Hepatocyte (in vitro differentiated cells): Measurements from ENCODE around the gene ZNF441. TPM values are rescaled to one million over a fixed set of nuclear protein-coding genes. Genes with fewer than 3 reads are reported as not detected.
A peak's percentile ranks its signal among the peaks of the same experiment; 100 is the strongest.
"Not testable (repeated sequence)": the region's sequence is repeated elsewhere in the genome, so short reads cannot be mapped to it uniquely, and the experiment has no call there.

Source experiments
- DNase-seq: peaks from one replicate; pipeline ENCODE4 v3.0.0-alpha.2; 2016; ENCODE audit warnings: low spot score
- H2AFZ ChIP-seq: fragments of 200-600 bp; sonication (generic); 2 replicates; pipeline ENCODE4 v1.6.0; 2016; ENCODE audit warnings: antibody characterized with exemption, mild to moderate bottlenecking
- H3K27ac ChIP-seq: fragments of 200-600 bp; sonication (generic); 2 replicates; pipeline ENCODE4 v1.5.1; 2016; ENCODE audit warnings: mild to moderate bottlenecking
- H3K27me3 ChIP-seq: fragments of 200-600 bp; sonication (generic); 2 replicates; pipeline ENCODE4 v1.6.1; 2016
- H3K36me3 ChIP-seq: fragments of 200-600 bp; sonication (generic); replicated peaks from 2 replicates; pipeline ENCODE4 v1.5.1; 2016; ENCODE audit warnings: low read depth; ENCODE audit not compliant: insufficient read depth
- H3K4me1 ChIP-seq: fragments of 200-600 bp; sonication (generic); 2 replicates; pipeline ENCODE4 v1.5.1; 2016; ENCODE audit warnings: mild to moderate bottlenecking, moderate library complexity; ENCODE audit not compliant: insufficient read depth
- H3K4me2 ChIP-seq: fragments of 200-600 bp; sonication (generic); 2 replicates; pipeline ENCODE4 v1.6.0; 2016
- H3K4me3 ChIP-seq: fragments of 200-600 bp; sonication (generic); 2 replicates; pipeline ENCODE4 v1.5.1; 2016; ENCODE audit warnings: mild to moderate bottlenecking
- H3K79me2 ChIP-seq: fragments of 200-600 bp; sonication (generic); 2 replicates; pipeline ENCODE4 v1.6.0; 2017; ENCODE audit warnings: mild to moderate bottlenecking
- H3K9me2 ChIP-seq: fragments of 200-600 bp; sonication (generic); replicated peaks from 2 replicates; pipeline ENCODE4 v1.6.0; 2017; ENCODE audit warnings: mild to moderate bottlenecking; ENCODE audit not compliant: insufficient read depth
- H3K9me3 ChIP-seq: fragments of 200-600 bp; sonication (generic); 2 replicates; pipeline ENCODE4 v1.5.1; 2016; ENCODE audit warnings: low read depth, mild to moderate bottlenecking
- H4K20me1 ChIP-seq: fragments of 200-600 bp; sonication (generic); 2 replicates; pipeline ENCODE4 v1.6.0; 2016; ENCODE audit warnings: mild to moderate bottlenecking; ENCODE audit not compliant: insufficient read depth, poor library complexity, severe bottlenecking
- CTCF ChIP-seq: fragments of 200-600 bp; sonication (generic); IDR thresholded peaks from 2 replicates; pipeline ENCODE4 v1.5.1; 2016; ENCODE audit warnings: antibody characterized with exemption, mild to moderate bottlenecking; ENCODE audit not compliant: poor library complexity
- EZH2 ChIP-seq: fragments of 200-600 bp; sonication (generic); IDR thresholded peaks from 2 replicates; pipeline ENCODE4 v1.6.1; 2016; ENCODE audit warnings: antibody characterized with exemption, mild to moderate bottlenecking, borderline replicate concordance
- EZH2phosphoT487 ChIP-seq: fragments of 200-600 bp; sonication (generic); IDR thresholded peaks from one replicate; pipeline ENCODE4 v1.6.1; 2018; ENCODE audit warnings: antibody characterized with exemption, mild to moderate bottlenecking, low read depth, moderate library complexity; ENCODE audit not compliant: unreplicated experiment, severe bottlenecking
- WGBS: methylation state at CpG from one replicate; pipeline ENCODE4 v1.1.6; 2016; ENCODE audit warnings: low lambda C conversion rate; ENCODE audit errors: missing lambda C conversion rate; 5-methylcytosine and 5-hydroxymethylcytosine counted together
- polyA plus RNA-seq: library from polyadenylated mRNA; unstranded; fragments of >200 nt; fragmentation: Nextera tagmentation; extraction: Ambion mirVana; gene quantifications from 2 replicates; pipeline ENCODE4 v1.2.1, GENCODE V29; 2016
- total RNA-seq: library from RNA; depleted of rRNA; stranded (reverse); fragments of >200 nt; gene quantifications from 2 replicates; pipeline ENCODE4 v1.2.3, GENCODE V29; 2014

Gene ZNF441
- total and polyA plus RNA-seq, 2 experiments from 2014 or later = 2.9 to 6.7 TPM

- Histone ChIP-seq H3K36me3 (no peaks in the 10 kb centered on the region), H3K4me3 (no peak overlapping the region), H3K27me3 (no peaks in the 10 kb centered on the region), H3K79me2 (peaks cover 54% of the 10 kb centered on the region), H3K4me1 (no peaks in the 10 kb centered on the region), H2AFZ (no peak overlapping the region), H3K9me2 (no peaks in the 10 kb centered on the region), H3K9me3 (peaks cover 5% of the 10 kb centered on the region), H4K20me1 (no peaks in the 10 kb centered on the region), H3K4me2 (no peak overlapping the region), H3K27ac (no peak overlapping the region)
- no peak for DNase-seq
- WGBS = 87% methylated on average over 5 of the region's 5 CpGs
- TF ChIP-seq EZH2phosphoT487 (no peak), EZH2 (no peak), CTCF (no peak)
Measured at GRCh38 chr19:11821474-11822109, 54.8 kb downstream of the ZNF441 start.

GRCh38 chr19:11828957-11829876 lies 62.4 kb downstream of the ZNF441 start:
- 94% methylated on average over 7 of the region's 7 CpGs for WGBS
- H3K9me2 ChIP-seq, H3K27me3 ChIP-seq, H3K27ac ChIP-seq, H4K20me1 ChIP-seq, H2AFZ ChIP-seq, DNase-seq, H3K4me2 ChIP-seq, H3K4me1 ChIP-seq, H3K4me3 ChIP-seq: not testable (repeated sequence)
- Histone ChIP-seq H3K9me3 (peaks cover 55% of the 10 kb centered on the region), H3K36me3 (peaks cover 22% of the 10 kb centered on the region), H3K79me2 (peaks cover 12% of the 10 kb centered on the region)

DNA sequence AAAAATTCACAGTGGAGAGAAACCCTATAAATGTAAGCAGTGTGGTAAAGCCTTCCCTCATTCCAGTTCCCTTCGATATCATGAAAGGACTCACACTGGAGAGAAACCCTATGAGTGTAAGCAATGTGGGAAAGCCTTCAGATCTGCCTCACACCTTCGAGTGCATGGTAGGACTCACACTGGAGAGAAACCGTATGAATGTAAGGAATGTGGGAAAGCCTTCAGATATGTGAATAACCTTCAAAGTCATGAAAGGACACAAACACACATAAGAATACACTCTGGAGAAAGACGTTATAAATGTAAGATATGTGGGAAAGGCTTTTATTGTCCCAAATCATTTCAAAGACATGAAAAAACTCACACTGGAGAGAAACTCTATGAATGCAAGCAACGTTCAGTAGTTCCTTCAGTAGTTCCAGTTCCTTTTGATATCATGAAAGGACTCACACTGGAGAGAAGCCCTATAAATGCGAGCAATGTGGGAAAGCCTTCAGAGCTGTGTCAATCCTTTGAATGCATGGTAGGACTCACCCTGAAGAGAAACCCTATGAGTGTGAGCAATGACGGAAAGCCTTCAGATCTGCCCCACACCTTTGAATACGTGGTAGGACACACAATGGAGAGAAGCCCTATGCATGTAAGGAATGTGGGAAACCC lies 65.6 kb downstream of the ZNF441 start:
- Histone ChIP-seq H3K79me2 (peaks cover 3% of the 10 kb centered on the region), H3K36me3 (peaks cover 24% of the 10 kb centered on the region), H3K9me3 (peaks cover 60% of the 10 kb centered on the region), H3K27me3 (no peaks in the 10 kb centered on the region), H3K4me1 (no peaks in the 10 kb centered on the region), H3K9me2 (no peaks in the 10 kb centered on the region), H4K20me1 (no peaks in the 10 kb centered on the region), H3K27ac (no peak overlapping the region), H2AFZ (no peak overlapping the region), H3K4me3 (no peak overlapping the region), H3K4me2 (no peak overlapping the region)
- WGBS = 97% methylated on average over 8 of the region's 8 CpGs
- no peak for TF ChIP-seq EZH2phosphoT487
- no peak for TF ChIP-seq CTCF
- no peak for TF ChIP-seq EZH2
- DNase-seq = no peak

GRCh38 chr19:11833541-11833940 lies 66.7 kb downstream of the ZNF441 start:
- Histone ChIP-seq H3K9me2 (no peaks in the 10 kb centered on the region), H3K4me1 (no peaks in the 10 kb centered on the region), H3K9me3 (peaks cover 50% of the 10 kb centered on the region), H4K20me1 (no peaks in the 10 kb centered on the region), H3K4me2 (no peak overlapping the region), H3K27ac (no peak overlapping the region), H3K36me3 (peaks cover 24% of the 10 kb centered on the region), H3K79me2 (no peaks in the 10 kb centered on the region), H2AFZ (no peak overlapping the region), H3K4me3 (peak overlapping the region; percentile 8), H3K27me3 (no peaks in the 10 kb centered on the region)
- no peak for TF ChIP-seq EZH2
- no peak for TF ChIP-seq EZH2phosphoT487
- no peak for TF ChIP-seq CTCF
- WGBS = 94% methylated on average over 2 of the region's 2 CpGs
- no peak for DNase-seq
